NCI-H2196 treated with DMSO at 0.1 percent for 48 hours (cell line): ENCODE measurements around the gene TCF19.

ENCODE experiments used
- DNase-seq: peaks from one replicate; lab custom pipeline; 2025; ENCODE audit not compliant: unreplicated experiment; lab: John Stamatoyannopoulos, UW

Gene TCF19

DNA sequence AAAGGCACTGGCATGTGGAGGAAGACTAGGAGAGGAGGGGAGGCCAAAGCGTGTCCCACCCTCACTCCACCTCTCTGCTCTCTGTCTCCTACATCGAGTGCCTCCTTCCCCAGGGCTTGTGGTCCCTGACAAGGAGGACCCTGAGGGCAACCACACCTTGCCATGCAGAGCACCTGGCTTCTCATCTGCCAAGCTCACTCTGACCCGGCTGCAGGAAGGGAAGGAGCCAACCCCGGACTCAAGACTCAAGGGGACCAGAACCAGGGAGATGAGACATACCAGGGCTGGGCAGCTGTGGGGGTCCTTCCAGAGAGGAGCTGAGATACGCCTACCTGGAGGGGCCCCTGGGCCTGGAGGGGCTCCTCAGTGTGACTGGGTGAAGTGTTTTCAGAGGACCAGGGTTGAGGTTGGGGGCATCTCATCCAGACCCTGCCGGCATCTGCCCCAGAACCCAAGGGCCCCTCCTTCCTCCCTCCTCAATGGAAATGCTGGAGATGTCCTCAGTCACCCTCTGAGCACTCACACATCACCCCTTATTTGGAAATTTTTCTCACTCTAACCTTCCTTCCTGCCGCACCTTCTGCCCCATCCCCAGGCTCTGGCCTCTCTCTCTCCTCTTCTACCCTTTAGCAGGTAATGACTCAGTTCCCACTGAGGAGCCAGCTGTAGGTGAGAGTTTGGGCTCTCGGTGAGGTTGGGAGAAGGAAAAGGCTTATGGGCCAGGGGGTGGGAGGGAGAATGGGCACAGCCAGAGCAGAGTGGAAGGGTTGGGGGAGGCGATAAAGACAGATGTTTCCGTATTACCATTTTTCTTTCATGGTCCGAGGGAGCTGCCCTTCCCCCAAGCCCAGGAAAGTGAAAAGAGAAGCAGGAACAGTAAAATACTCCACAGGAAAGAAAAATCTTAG, 44.1 kb downstream of the TCF19 start:
- peak; percentile 25 for DNase-seq

DNA sequence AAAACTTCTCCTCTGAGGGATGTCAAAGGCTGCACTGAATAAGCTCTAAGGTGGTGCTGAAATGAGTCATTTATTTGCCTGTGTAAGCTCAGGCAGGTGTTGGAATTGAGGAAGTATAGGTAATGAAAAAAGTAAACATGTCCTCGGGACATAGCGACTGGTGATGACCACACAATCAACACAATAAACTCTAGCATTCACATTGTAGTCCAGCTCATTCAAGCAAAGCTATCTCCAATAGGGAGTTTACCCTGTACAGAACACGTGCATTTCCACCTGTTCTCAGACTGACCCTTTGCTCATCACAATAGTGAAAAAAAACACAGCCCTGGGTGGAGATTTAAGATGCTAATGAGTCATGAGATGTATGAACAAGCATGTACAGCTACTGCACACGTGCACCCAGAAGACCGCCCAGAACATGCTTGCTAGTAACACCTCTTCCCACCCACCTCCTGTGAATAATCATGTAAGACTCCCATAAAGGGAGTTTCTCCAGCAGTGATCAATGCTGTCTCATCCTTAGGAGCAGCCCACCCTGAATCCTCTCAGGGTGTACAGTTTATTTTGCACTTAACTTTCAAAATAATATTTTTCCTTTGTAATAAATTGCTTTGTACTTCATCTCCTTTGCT, 45.1 kb downstream of the TCF19 start:
- DNase-seq: peak; percentile 90

DNA sequence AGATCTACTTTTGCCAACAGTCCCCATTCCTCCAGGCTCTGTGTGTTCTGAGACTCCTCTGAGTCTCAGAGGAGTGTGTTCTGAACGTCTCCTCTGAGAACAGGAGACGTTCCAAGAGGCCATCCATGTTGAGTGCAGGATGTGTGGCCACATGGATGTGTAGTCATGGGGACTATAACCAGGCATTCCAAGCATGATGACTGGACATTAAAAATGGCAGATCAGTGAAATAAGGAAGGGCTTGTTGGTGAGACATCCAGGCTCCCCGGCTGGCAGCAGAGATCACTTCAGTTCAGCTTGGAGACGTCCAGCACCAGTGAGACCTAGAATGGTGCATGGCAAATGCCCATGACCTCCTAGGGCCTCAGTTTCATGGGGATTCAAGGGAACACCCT, 46.4 kb downstream of the TCF19 start:
- no peak for DNase-seq

DNA sequence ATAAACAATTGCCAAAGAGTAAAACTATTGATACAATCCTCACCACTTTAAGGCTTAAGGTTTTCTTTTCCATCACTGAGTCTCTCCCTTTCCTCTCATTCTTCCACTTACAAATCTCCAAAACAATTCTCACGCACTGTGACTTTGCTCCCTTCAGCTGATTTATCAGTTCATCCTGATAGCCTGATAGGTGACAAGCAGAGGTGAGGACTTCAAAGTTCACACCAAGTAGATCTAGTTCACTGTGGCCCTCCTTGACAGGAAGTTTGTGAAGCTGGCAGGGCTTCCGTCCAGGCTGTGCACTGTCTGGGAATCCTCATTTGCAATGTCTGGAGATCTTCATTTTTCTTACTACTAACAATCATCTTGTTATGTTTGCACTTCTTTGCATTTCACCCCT, 47.2 kb downstream of the TCF19 start:
- DNase-seq: no peak

DNA sequence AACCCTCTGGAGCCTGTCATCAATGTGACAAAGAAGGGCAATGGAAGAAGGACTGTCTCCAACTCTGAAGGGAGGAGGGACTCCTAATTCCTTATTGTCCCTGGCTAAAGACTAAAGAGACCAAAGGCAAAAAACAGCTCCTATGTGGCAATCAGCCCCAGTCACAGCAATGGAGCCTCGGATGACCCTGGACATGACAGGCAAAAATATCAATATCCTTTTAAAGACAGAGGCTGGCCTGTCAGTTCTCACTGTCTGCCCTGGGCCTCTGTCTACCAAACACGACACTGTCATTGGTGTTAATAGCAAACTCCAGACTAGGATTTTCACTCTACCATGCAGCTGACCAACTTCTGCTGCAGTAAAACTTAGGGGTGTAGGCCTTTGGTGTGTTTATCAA, 50.1 kb downstream of the TCF19 start:
- DNase-seq: no peak

DNA sequence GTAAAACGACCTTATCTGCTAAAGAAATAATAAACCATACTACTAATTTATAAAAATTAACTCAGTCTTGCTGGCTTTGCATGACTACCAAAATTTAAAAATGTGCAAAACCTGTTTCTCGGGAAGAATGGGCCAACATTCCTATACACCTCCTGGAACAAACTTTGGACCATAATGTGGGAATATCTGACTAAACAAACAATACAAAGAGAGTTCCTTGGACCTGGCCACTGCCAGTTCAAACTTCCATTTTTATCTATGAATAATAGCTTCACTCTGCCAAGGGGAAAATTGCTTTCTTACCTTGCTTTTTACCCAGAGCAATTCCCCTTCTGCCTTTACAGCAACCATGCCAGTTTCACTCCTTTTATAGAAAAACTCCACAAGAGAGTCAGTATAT, 50.7 kb downstream of the TCF19 start:
- DNase-seq: no peak

DNA sequence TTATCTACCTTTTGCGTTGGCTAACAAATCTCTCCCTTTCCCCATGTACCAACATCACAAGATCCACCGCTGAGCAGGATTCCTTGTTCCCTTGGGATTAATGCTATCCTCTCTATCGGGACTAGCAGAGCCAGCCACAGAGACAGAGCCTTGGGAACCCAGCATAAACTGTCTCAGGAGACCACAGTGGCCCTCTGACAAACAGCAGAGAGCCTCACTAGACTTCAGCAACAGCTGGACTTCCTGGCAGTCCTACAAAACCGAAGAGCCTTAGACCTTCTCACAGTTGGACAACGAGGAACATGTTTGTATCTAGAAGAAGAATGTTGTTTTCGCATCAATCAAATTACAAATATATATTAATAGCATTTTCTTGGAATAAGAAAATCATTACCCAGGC, 51.7 kb downstream of the TCF19 start:
- DNase-seq: no peak

DNA sequence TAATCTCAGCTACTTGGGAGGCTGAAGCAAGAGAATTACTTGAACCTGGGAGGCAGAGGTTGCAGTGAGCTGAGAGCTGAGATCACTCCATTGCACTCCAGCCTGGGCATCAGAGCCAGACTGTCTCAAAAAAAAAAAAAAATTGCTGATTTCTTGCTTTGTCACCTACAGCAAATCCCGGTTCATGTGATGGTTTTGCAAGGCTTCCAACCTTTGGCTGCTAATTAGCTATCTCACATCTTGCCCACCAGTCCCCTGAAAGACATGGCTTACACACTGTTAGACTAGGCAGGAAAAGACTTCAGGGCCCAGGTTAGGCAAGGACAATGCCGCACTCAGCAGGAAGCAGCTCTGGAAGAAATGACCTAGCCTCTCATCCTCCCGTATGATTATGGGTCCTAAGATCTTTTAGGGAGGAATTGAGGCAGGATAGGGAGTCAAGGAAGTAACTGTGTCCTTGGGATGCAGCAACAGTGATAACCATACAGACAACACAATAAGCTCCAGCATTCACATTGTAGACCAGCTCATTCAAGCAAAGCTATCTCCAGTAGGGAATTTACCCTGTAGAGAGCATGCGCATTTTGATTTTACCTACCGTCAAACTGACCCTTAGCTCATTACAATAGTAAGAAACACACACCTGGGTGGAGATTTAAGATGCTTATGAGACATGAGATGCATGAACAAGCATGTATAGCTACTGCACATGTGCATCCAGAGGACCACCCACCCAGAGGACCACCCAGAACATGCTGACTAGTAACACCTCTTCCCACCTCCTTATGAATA, 52.5 kb downstream of the TCF19 start:
- DNase-seq: no peak
